ENCODE data around the gene STUM.
"Not testable (repeated sequence)": the region's sequence is repeated elsewhere in the genome, so short reads cannot be mapped to it uniquely, and the experiment has no call there.

Gene STUM

GRCh38 chr1:226579781-226580323 lies 31.3 kb downstream of the STUM start:
- in situ Hi-C loops (cut with MboI; ENCODE audit: low sequenced_read_pairs), result no loop called here

GRCh38 chr1:226580625-226581270 lies 32.2 kb downstream of the STUM start:
- in situ Hi-C loops (cut with MboI; ENCODE audit: low sequenced_read_pairs), result no loop called here

- in situ Hi-C loops (cut with MboI; ENCODE audit: low sequenced_read_pairs), result no loop called here
Observed at GRCh38 chr1:226581650-226582330, 33.2 kb downstream of the STUM start.

- in situ Hi-C loops (cut with MboI; ENCODE audit: low sequenced_read_pairs), result no loop called here
Observed at GRCh38 chr1:226582966-226583365, 34.4 kb downstream of the STUM start.

- in situ Hi-C loops (cut with MboI; ENCODE audit: low sequenced_read_pairs), result no loop called here
Observed at GRCh38 chr1:226584164-226584563, 35.6 kb downstream of the STUM start.

GRCh38 chr1:226586116-226586515 lies 37.6 kb downstream of the STUM start:
- in situ Hi-C loops (cut with MboI; ENCODE audit: low sequenced_read_pairs), result no loop called here

- in situ Hi-C loops (cut with MboI; ENCODE audit: low sequenced_read_pairs), result no loop called here
Observed at GRCh38 chr1:226586650-226587422, 38.3 kb downstream of the STUM start.

- in situ Hi-C loops (cut with MboI; ENCODE audit: low sequenced_read_pairs), result no loop called here
Observed at GRCh38 chr1:226588484-226588883, 39.9 kb downstream of the STUM start.

- in situ Hi-C loops (cut with MboI; ENCODE audit: low sequenced_read_pairs), result no loop called here
Observed at GRCh38 chr1:226589008-226589733, 40.6 kb downstream of the STUM start.

GRCh38 chr1:226590614-226591013 lies 42.0 kb downstream of the STUM start:
- in situ Hi-C loops (cut with MboI; ENCODE audit: low sequenced_read_pairs), result no loop called here

GRCh38 chr1:226593541-226593940 lies 45.0 kb downstream of the STUM start:
- in situ Hi-C loops (cut with MboI; ENCODE audit: low sequenced_read_pairs), result no loop called here

- in situ Hi-C loops (cut with MboI; ENCODE audit: low sequenced_read_pairs), result no loop called here
Observed at GRCh38 chr1:226596531-226597165, 48.1 kb downstream of the STUM start.

- in situ Hi-C loops (cut with MboI; ENCODE audit: low sequenced_read_pairs), result no loop called here
Observed at GRCh38 chr1:226597616-226598454, 49.3 kb downstream of the STUM start.

- in situ Hi-C loops (cut with MboI; ENCODE audit: low sequenced_read_pairs), result no loop called here
Observed at GRCh38 chr1:226598455-226598849, 49.9 kb downstream of the STUM start.

- in situ Hi-C loops (cut with MboI; ENCODE audit: low sequenced_read_pairs), result not testable (repeated sequence)
Observed at GRCh38 chr1:226598955-226599354, 50.4 kb downstream of the STUM start.

- in situ Hi-C loops (cut with MboI; ENCODE audit: low sequenced_read_pairs), result no loop called here
Observed at GRCh38 chr1:226599636-226600238, 51.2 kb downstream of the STUM start.

GRCh38 chr1:226600254-226600653 lies 51.7 kb downstream of the STUM start:
- in situ Hi-C loops (cut with MboI; ENCODE audit: low sequenced_read_pairs), result no loop called here

- in situ Hi-C loops (cut with MboI; ENCODE audit: low sequenced_read_pairs), result no loop called here
Observed at GRCh38 chr1:226601456-226601855, 52.9 kb downstream of the STUM start.

Data from HL-60/S4 treated with retinoic acid at 250 ng/mL for 4 days and 3 days (cell line).